ENCODE data around the gene MAFG.

The MAFG gene

DNA sequence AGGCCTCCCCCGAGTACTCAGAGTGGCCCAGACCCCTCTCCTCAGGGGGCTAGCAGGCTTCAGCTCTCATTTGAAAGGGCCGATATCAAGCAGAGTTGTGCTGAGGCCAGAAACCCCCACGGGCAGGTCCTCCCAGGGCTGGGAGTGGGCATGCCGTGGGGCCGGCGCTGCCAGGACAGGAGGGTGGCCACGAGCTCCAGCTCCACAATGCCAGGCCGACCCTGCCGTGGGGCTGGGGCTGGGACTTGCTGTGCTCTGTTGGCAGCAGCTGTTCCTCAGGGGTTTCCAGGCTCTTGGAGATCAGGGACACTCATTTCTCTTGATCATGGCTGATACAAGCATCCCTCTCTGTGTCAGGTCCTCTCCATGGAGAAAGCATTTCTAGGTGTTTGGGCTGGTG, 28.6 kb downstream of the MAFG start:
- H3K4me3 Mint-ChIP-seq, result no peak overlapping the region
- no peak for ATAC-seq (replicated peaks)
- H3K9me3 Mint-ChIP-seq, result no peaks in the 10 kb centered on the region
- no peak for DNase-seq
- H3K27ac Mint-ChIP-seq, result no peak overlapping the region
- H3K36me3 Mint-ChIP-seq, result peaks cover 37 to 45% of the 10 kb centered on the region in 2 donors
- peaks cover 8 to 16% of the 10 kb centered on the region in 2 donors for H3K27me3 Mint-ChIP-seq
- peaks cover under 1 to 6% of the 10 kb centered on the region in 2 donors for H3K4me1 Mint-ChIP-seq

GRCh38 chr17:81898029-81898866, 29.3 kb downstream of the MAFG start:
- H3K27ac Mint-ChIP-seq, result no peak overlapping the region
- ATAC-seq (replicated peaks) (no peak), DNase-seq (no peak)
- peaks cover 8 to 16% of the 10 kb centered on the region in 2 donors for H3K27me3 Mint-ChIP-seq
- H3K4me1 Mint-ChIP-seq, result peaks cover 6% of the 10 kb centered on the region in 2 donors
- no peak overlapping the region for H3K4me3 Mint-ChIP-seq
- no peaks in the 10 kb centered on the region for H3K9me3 Mint-ChIP-seq
- peaks cover 33 to 42% of the 10 kb centered on the region in 2 donors for H3K36me3 Mint-ChIP-seq

GRCh38 chr17:81895400-81895799, 32.1 kb downstream of the MAFG start:
- H3K27me3 Mint-ChIP-seq, result peaks cover 0 to 4% of the 10 kb centered on the region in 2 donors
- H3K27ac Mint-ChIP-seq, result no peak overlapping the region
- ATAC-seq (replicated peaks) (no peak), DNase-seq (no peak)
- H3K9me3 Mint-ChIP-seq, result no peaks in the 10 kb centered on the region
- no peak overlapping the region for H3K4me3 Mint-ChIP-seq
- H3K36me3 Mint-ChIP-seq, result peaks cover 27 to 42% of the 10 kb centered on the region in 2 donors
- peaks cover 0 to 7% of the 10 kb centered on the region in 2 donors for H3K4me1 Mint-ChIP-seq

GRCh38 chr17:81891303-81891552, 36.3 kb downstream of the MAFG start:
- Mint-ChIP-seq H3K27me3 (no peaks in the 10 kb centered on the region), H3K27ac (peak overlapping the region; percentile 98), H3K36me3 (peaks cover 38 to 43% of the 10 kb centered on the region in 2 donors), H3K4me3 (peak overlapping the region; percentile 95 to 98), H3K4me1 (peaks cover 15 to 33% of the 10 kb centered on the region in 2 donors), H3K9me3 (no peaks in the 10 kb centered on the region)
- DNase-seq, result no peak
- peak; percentile 12 to 13 for ATAC-seq (replicated peaks)

GRCh38 chr17:81890447-81891302, 36.9 kb downstream of the MAFG start:
- no peak for DNase-seq
- peaks cover 40 to 44% of the 10 kb centered on the region in 2 donors for H3K36me3 Mint-ChIP-seq
- H3K4me3 Mint-ChIP-seq, result peak overlapping the region; percentile 95 to 98
- H3K4me1 Mint-ChIP-seq, result peaks cover 17 to 37% of the 10 kb centered on the region in 2 donors
- H3K27me3 Mint-ChIP-seq, result no peaks in the 10 kb centered on the region
- peak overlapping the region; percentile 94 for H3K27ac Mint-ChIP-seq
- peak; percentile 8 to 23 for ATAC-seq (replicated peaks)
- no peaks in the 10 kb centered on the region for H3K9me3 Mint-ChIP-seq

GRCh38 chr17:81889602-81890001, 37.9 kb downstream of the MAFG start:
- Mint-ChIP-seq H3K27ac (peak overlapping the region; percentile 47), H3K36me3 (peaks cover 42% of the 10 kb centered on the region in 2 donors), H3K4me1 (peaks cover 20 to 41% of the 10 kb centered on the region in 2 donors), H3K27me3 (no peaks in the 10 kb centered on the region), H3K4me3 (peak overlapping the region; percentile 95 to 98), H3K9me3 (no peaks in the 10 kb centered on the region)
- ATAC-seq (replicated peaks) (no peak), DNase-seq (no peak)

DNA sequence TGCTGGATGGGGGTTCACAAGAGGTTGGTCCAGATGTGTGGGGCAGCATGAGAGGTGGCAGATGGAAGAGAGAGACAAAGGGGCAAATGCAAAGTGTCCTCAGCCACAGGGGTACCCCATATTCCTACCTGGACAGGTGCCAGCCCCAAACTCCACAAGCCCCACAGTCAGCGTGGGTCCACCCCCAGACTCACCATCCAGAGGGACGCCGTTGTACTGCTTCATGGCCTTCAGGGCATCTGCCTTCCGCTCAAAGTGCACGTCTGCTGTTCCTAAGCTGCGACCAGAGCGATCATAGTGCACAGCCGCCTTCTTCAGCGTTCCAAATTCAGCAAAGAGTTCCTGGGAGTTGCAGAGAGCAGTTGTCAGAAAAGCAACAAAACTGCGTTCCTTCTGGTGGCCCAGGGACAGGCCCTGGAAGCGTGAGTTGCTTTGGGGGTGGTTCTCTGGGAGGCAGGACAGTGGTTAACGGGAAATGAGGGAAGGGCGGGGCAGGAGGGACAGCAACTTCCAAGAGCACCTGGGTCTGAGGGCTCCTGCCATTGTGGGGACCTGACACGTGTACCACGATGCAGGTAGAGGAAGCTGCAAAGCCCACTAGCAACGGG, 38.4 kb downstream of the MAFG start:
- H3K27ac Mint-ChIP-seq, result peak overlapping the region; percentile 80
- H3K4me3 Mint-ChIP-seq, result peak overlapping the region; percentile 72 to 98
- peaks cover 21 to 41% of the 10 kb centered on the region in 2 donors for H3K4me1 Mint-ChIP-seq
- no peaks in the 10 kb centered on the region for H3K9me3 Mint-ChIP-seq
- ATAC-seq (replicated peaks) (no peak), DNase-seq (no peak)
- H3K27me3 Mint-ChIP-seq, result no peaks in the 10 kb centered on the region
- peaks cover 45 to 47% of the 10 kb centered on the region in 2 donors for H3K36me3 Mint-ChIP-seq

DNA sequence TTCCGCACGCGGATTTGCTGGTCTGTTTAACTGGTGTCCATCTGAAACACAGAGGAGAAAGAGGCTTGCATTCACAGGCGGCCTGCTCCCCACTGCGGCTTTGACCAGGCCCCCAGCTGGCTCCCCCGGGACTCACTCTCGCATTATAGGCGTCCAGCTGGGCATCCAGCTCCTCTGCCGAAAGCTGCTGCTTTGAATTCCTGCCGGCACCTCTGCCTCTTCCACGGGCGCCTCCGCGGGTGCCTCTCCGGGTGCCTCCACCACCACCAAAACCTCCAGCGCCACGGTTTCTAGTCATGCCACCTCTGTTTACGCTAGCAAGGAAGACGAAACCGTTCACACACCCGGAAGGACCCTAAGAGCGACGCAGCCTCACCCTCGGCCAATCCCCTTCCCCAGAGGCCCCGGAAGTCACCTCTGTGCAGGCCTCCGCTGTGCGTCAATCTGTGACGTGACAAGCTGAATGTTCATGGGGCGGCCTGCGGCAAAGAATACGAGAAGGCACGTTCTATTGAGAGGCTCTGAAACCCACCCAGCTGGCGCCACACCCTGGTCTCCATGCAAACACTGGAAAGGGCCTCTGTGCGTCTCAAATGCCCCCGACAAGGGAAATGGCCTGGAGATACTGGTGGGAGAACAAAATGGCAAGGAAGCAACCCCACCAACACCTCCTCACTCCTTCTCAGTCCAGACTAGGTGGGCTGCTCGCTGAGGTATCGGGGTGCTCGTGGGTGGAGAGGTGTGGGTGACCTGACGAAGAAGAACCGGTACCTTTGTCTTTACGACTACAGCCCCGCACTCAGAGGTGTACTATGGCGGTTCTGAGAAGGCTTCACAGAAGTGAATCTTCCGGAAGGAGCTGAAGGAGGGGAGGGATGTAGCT, 39.2 kb downstream of the MAFG start:
- Mint-ChIP-seq H3K4me3 (peak overlapping the region; percentile 72 to 98), H3K9me3 (no peaks in the 10 kb centered on the region), H3K36me3 (peaks cover 44 to 48% of the 10 kb centered on the region in 2 donors), H3K27me3 (no peaks in the 10 kb centered on the region), H3K27ac (peak overlapping the region; percentile 80), H3K4me1 (peaks cover 21 to 35% of the 10 kb centered on the region in 2 donors)
- DNase-seq (no peak), ATAC-seq (replicated peaks) (no peak)

DNA sequence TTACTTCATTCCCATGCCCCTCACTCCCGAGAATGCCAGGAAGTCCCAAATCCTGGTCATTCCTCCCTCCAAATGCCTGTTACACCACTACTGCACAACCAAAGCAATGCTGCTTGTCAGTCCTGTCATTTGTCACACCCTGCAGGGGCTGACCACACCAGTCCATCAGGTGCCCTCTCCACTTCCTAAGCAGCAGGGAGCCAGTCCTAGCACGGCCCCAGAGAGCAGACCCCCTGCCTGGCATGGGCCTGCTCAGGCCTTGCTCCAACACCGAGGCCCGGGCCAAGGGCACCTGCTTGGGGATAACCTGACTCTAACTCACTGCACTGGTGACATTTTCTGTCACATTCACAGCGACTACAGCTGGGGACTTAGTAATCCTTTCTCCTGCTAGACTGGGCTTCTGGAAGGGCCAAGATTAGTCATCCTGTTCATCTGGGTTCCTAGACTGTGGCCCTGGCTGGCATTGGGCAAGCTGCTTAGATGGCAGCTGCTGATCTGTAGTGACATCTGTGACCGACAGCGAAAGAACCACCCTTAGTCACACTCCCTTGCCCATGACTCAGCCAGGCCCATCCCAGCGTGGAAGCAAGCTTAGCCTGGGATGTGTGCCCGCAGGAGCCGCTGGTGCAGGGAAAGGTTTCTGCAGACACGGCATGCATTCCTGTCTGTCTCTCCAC, 41.5 kb downstream of the MAFG start:
- no peaks in the 10 kb centered on the region for H3K9me3 Mint-ChIP-seq
- H3K4me1 Mint-ChIP-seq, result peaks cover 21 to 34% of the 10 kb centered on the region in 2 donors
- ATAC-seq (replicated peaks) (peak in 1 of 2 donors; percentile 34), DNase-seq (no peak)
- no peaks in the 10 kb centered on the region for H3K27me3 Mint-ChIP-seq
- peaks cover 42 to 52% of the 10 kb centered on the region in 2 donors for H3K36me3 Mint-ChIP-seq
- no peak overlapping the region for H3K4me3 Mint-ChIP-seq
- H3K27ac Mint-ChIP-seq, result peak overlapping the region; percentile 87

DNA sequence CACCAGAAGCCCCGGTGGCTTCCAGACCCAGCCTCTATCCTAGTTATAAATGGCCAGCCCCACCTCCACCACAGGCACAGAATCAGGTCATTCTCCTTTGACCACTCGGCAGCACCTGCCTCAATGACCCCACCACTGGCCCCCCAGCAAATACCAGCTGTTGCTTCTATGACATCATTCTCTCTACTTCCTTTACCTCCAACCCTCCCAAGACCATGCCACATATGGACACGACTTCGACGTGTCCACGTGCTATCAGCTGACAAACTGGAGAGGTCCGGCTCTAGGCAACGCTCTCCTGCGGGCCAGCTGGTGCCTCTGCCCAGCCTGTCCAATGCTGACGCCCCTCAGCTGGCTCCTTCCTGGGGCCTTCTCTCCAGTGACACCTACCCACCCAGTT, 42.1 kb downstream of the MAFG start:
- peaks cover 41 to 52% of the 10 kb centered on the region in 2 donors for H3K36me3 Mint-ChIP-seq
- peaks cover 21 to 34% of the 10 kb centered on the region in 2 donors for H3K4me1 Mint-ChIP-seq
- peak overlapping the region; percentile 87 for H3K27ac Mint-ChIP-seq
- H3K9me3 Mint-ChIP-seq, result no peaks in the 10 kb centered on the region
- DNase-seq (no peak), ATAC-seq (replicated peaks) (no peak)
- no peak overlapping the region for H3K4me3 Mint-ChIP-seq
- no peaks in the 10 kb centered on the region for H3K27me3 Mint-ChIP-seq

GRCh38 chr17:81884968-81885367, 42.6 kb downstream of the MAFG start:
- H3K4me3 Mint-ChIP-seq, result no peak overlapping the region
- DNase-seq (no peak), ATAC-seq (replicated peaks) (peak in 1 of 2 donors; percentile 22)
- H3K9me3 Mint-ChIP-seq, result no peaks in the 10 kb centered on the region
- peaks cover 40 to 56% of the 10 kb centered on the region in 2 donors for H3K36me3 Mint-ChIP-seq
- peaks cover 21 to 34% of the 10 kb centered on the region in 2 donors for H3K4me1 Mint-ChIP-seq
- no peak overlapping the region for H3K27ac Mint-ChIP-seq
- H3K27me3 Mint-ChIP-seq, result no peaks in the 10 kb centered on the region

DNA sequence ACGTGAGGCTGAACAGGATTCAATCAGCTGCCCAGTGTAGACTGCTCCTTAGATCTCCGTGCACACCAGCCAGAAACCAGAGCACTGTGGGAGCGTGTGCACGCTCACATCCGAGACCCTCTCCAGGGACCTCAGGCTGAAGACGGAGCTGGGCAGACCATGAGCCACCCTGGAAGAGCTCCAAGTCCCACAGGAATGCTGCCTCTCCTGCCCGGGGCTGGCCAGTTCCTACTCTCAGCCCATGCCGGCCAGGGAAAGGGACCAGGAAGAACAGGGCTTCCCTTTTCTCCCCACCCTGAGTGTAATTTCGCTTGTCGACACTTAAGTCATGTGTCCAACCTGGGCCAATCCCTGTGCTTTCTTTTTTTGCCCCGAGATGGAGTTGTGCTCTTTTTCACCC, 43.0 kb downstream of the MAFG start:
- Mint-ChIP-seq H3K27ac (no peak overlapping the region), H3K27me3 (no peaks in the 10 kb centered on the region), H3K36me3 (peaks cover 44 to 59% of the 10 kb centered on the region in 2 donors), H3K4me3 (no peak overlapping the region), H3K4me1 (peaks cover 21 to 34% of the 10 kb centered on the region in 2 donors), H3K9me3 (no peaks in the 10 kb centered on the region)
- ATAC-seq (replicated peaks) (peak in 1 of 2 donors; percentile 32), DNase-seq (no peak)

DNA sequence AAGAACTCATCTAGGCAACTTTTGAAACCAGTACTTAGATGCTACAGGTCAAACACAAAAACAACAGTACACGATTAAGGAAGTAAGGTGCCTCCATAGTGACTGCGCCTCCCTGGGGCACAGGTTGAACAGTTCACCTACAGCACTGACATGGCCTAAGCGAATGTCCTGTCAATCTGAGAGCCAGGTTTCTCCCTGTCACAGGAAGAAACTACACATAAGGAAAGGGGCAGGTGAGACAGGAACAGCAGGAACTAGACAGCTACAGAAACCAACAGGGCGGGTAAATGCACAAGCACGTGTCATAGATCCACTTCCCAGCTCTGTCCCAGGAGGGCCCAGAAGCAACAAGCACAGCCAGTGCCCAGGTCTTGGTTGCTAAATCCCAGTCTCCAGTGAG, 48.4 kb downstream of the MAFG start:
- Mint-ChIP-seq H3K27me3 (no peaks in the 10 kb centered on the region), H3K27ac (no peak overlapping the region), H3K36me3 (peaks cover 23 to 41% of the 10 kb centered on the region in 2 donors), H3K9me3 (no peaks in the 10 kb centered on the region), H3K4me3 (no peak overlapping the region), H3K4me1 (peaks cover 1 to 7% of the 10 kb centered on the region in 2 donors)
- ATAC-seq (replicated peaks) (no peak), DNase-seq (no peak)
